ENCODE results near the gene LRP2BP. TPM values are rescaled to one million over a fixed set of nuclear protein-coding genes. Genes with fewer than 3 reads are reported as not detected.
"Not testable (repeated sequence)": the region's sequence is repeated elsewhere in the genome, so short reads cannot be mapped to it uniquely, and the experiment has no call there.

Gene LRP2BP
- total and polyA plus RNA-seq, 2 experiments from 2014 or later: 0.23 to 0.89 TPM

GRCh38 chr4:185334326-185334725 is 61.4 kb downstream of the LRP2BP start:
- no peak for DNase-seq (ENCODE audit: low spot score)
- no peaks in the 10 kb centered on the region for H3K4me1 ChIP-seq (ENCODE audit: insufficient read depth)
- H3K4me3 ChIP-seq: no peak overlapping the region
- no peak overlapping the region for H3K27ac ChIP-seq
- no peak for TF ChIP-seq CTCF (IDR thresholded peaks at IDR 0.05; ENCODE audit: poor library complexity)
- no peak for TF ChIP-seq EZH2phosphoT487 (IDR thresholded peaks at IDR 0.05; ENCODE audit: low read depth, severe bottlenecking, unreplicated experiment)
- TF ChIP-seq EZH2 (IDR thresholded peaks at IDR 0.05; ENCODE audit: borderline replicate concordance): no peak
- no peaks in the 10 kb centered on the region for H4K20me1 ChIP-seq (ENCODE audit: insufficient read depth, poor library complexity, severe bottlenecking)
- WGBS (ENCODE audit: low lambda C conversion rate, missing lambda C conversion rate): 96% methylated on average over 4 of the region's 4 CpGs
- H3K9me2 ChIP-seq (replicated peaks; ENCODE audit: insufficient read depth): no peaks in the 10 kb centered on the region
- H3K36me3 ChIP-seq (replicated peaks; ENCODE audit: insufficient read depth, low read depth): no peaks in the 10 kb centered on the region
- no peaks in the 10 kb centered on the region for H3K27me3 ChIP-seq
- no peaks in the 10 kb centered on the region for H3K79me2 ChIP-seq
- no peaks in the 10 kb centered on the region for H3K9me3 ChIP-seq (ENCODE audit: low read depth)
- no peak overlapping the region for H2AFZ ChIP-seq
- no peak overlapping the region for H3K4me2 ChIP-seq

GRCh38 chr4:185332575-185333464 is 62.9 kb downstream of the LRP2BP start:
- no peaks in the 10 kb centered on the region for H3K36me3 ChIP-seq (replicated peaks; ENCODE audit: insufficient read depth, low read depth)
- DNase-seq (ENCODE audit: low spot score): no peak
- H2AFZ ChIP-seq: no peak overlapping the region
- TF ChIP-seq EZH2 (IDR thresholded peaks at IDR 0.05; ENCODE audit: borderline replicate concordance) (no peak), CTCF (IDR thresholded peaks at IDR 0.05; ENCODE audit: poor library complexity) (no peak), EZH2phosphoT487 (IDR thresholded peaks at IDR 0.05; ENCODE audit: low read depth, severe bottlenecking, unreplicated experiment) (no peak)
- no peak overlapping the region for H3K4me2 ChIP-seq
- H4K20me1 ChIP-seq (ENCODE audit: insufficient read depth, poor library complexity, severe bottlenecking): no peaks in the 10 kb centered on the region
- no peak overlapping the region for H3K4me3 ChIP-seq
- H3K27me3 ChIP-seq: no peaks in the 10 kb centered on the region
- H3K9me3 ChIP-seq (ENCODE audit: low read depth): no peaks in the 10 kb centered on the region
- H3K27ac ChIP-seq: no peak overlapping the region
- no peaks in the 10 kb centered on the region for H3K4me1 ChIP-seq (ENCODE audit: insufficient read depth)
- WGBS (ENCODE audit: low lambda C conversion rate, missing lambda C conversion rate): 86% methylated on average over 3 of the region's 3 CpGs
- H3K79me2 ChIP-seq: no peaks in the 10 kb centered on the region
- H3K9me2 ChIP-seq (replicated peaks; ENCODE audit: insufficient read depth): no peaks in the 10 kb centered on the region

GRCh38 chr4:185329879-185330510 is 65.7 kb downstream of the LRP2BP start:
- H3K79me2 ChIP-seq; H3K4me1 ChIP-seq (ENCODE audit: insufficient read depth): not testable (repeated sequence)
- WGBS (ENCODE audit: low lambda C conversion rate, missing lambda C conversion rate): 100% methylated on average over 2 of the region's 2 CpGs

GRCh38 chr4:185328586-185328985 is 67.1 kb downstream of the LRP2BP start:
- DNase-seq (ENCODE audit: low spot score): no peak
- no peaks in the 10 kb centered on the region for H3K27me3 ChIP-seq
- no peak overlapping the region for H2AFZ ChIP-seq
- no peak overlapping the region for H3K4me2 ChIP-seq
- TF ChIP-seq CTCF (IDR thresholded peaks at IDR 0.05; ENCODE audit: poor library complexity): no peak
- TF ChIP-seq EZH2phosphoT487 (IDR thresholded peaks at IDR 0.05; ENCODE audit: low read depth, severe bottlenecking, unreplicated experiment): no peak
- TF ChIP-seq EZH2 (IDR thresholded peaks at IDR 0.05; ENCODE audit: borderline replicate concordance): no peak
- H3K36me3 ChIP-seq (replicated peaks; ENCODE audit: insufficient read depth, low read depth): no peaks in the 10 kb centered on the region
- H3K9me3 ChIP-seq (ENCODE audit: low read depth): no peaks in the 10 kb centered on the region
- WGBS (ENCODE audit: low lambda C conversion rate, missing lambda C conversion rate): 97% methylated on average over 7 of the region's 7 CpGs
- H4K20me1 ChIP-seq (ENCODE audit: insufficient read depth, poor library complexity, severe bottlenecking): no peaks in the 10 kb centered on the region
- H3K4me1 ChIP-seq (ENCODE audit: insufficient read depth): peaks cover 4% of the 10 kb centered on the region
- no peaks in the 10 kb centered on the region for H3K9me2 ChIP-seq (replicated peaks; ENCODE audit: insufficient read depth)
- H3K27ac ChIP-seq: no peak overlapping the region
- no peaks in the 10 kb centered on the region for H3K79me2 ChIP-seq
- H3K4me3 ChIP-seq: no peak overlapping the region

More at GRCh38 chr4:185329879-185330510, 65.7 kb downstream of the LRP2BP start:
- not testable (repeated sequence) for H3K27me3 ChIP-seq; DNase-seq (ENCODE audit: low spot score); H3K36me3 ChIP-seq (replicated peaks; ENCODE audit: insufficient read depth, low read depth); H3K4me2 ChIP-seq; H2AFZ ChIP-seq; H3K4me3 ChIP-seq; H3K9me3 ChIP-seq (ENCODE audit: low read depth); H3K27ac ChIP-seq; H3K9me2 ChIP-seq (replicated peaks; ENCODE audit: insufficient read depth); H4K20me1 ChIP-seq (ENCODE audit: insufficient read depth, poor library complexity, severe bottlenecking)

- H3K4me3 ChIP-seq; H2AFZ ChIP-seq; H3K36me3 ChIP-seq (replicated peaks; ENCODE audit: insufficient read depth, low read depth); H3K27ac ChIP-seq; H3K9me2 ChIP-seq (replicated peaks; ENCODE audit: insufficient read depth); H3K4me1 ChIP-seq (ENCODE audit: insufficient read depth); H4K20me1 ChIP-seq (ENCODE audit: insufficient read depth, poor library complexity, severe bottlenecking); H3K27me3 ChIP-seq; H3K4me2 ChIP-seq; H3K9me3 ChIP-seq (ENCODE audit: low read depth); DNase-seq (ENCODE audit: low spot score); H3K79me2 ChIP-seq: not testable (repeated sequence)
- 54% methylated on average over 1 of the region's 1 CpG for WGBS (ENCODE audit: low lambda C conversion rate, missing lambda C conversion rate)
Observed at GRCh38 chr4:185325721-185326120, 70.0 kb downstream of the LRP2BP start.

GRCh38 chr4:185324361-185324760 is 71.4 kb downstream of the LRP2BP start:
- not testable (repeated sequence) for H3K27ac ChIP-seq; H3K4me1 ChIP-seq (ENCODE audit: insufficient read depth); H3K27me3 ChIP-seq; H2AFZ ChIP-seq; H3K4me3 ChIP-seq; DNase-seq (ENCODE audit: low spot score); H3K9me3 ChIP-seq (ENCODE audit: low read depth); H3K4me2 ChIP-seq; H3K9me2 ChIP-seq (replicated peaks; ENCODE audit: insufficient read depth); H3K36me3 ChIP-seq (replicated peaks; ENCODE audit: insufficient read depth, low read depth); H4K20me1 ChIP-seq (ENCODE audit: insufficient read depth, poor library complexity, severe bottlenecking); H3K79me2 ChIP-seq
- WGBS (ENCODE audit: low lambda C conversion rate, missing lambda C conversion rate): 42% methylated on average over 6 of the region's 6 CpGs
